Trophoblast cell (in vitro differentiated cells and primary cell): Measurements from ENCODE around the gene LRBA.

ENCODE experiments used
- DNase-seq, 2 donors: peaks; one replicate each; pipeline ENCODE4 v3.0.0-alpha.2; 2016
- H2AFZ ChIP-seq: 2 replicates; pipeline ENCODE4 v1.6.1; 2013; ENCODE audit warnings: low read length, moderate library complexity, mild to moderate bottlenecking; ENCODE audit not compliant: insufficient read depth, poor library complexity
- H2AK5ac ChIP-seq: 2 replicates; pipeline ENCODE4 v1.6.1; 2013; ENCODE audit warnings: mild to moderate bottlenecking, low read length
- H2BK120ac ChIP-seq: 2 replicates; pipeline ENCODE4 v1.6.1; 2013; ENCODE audit warnings: low read length, mild to moderate bottlenecking, moderate library complexity; ENCODE audit not compliant: insufficient read depth, poor library complexity
- H2BK12ac ChIP-seq: 2 replicates; pipeline ENCODE4 v1.6.1; 2013; ENCODE audit warnings: mild to moderate bottlenecking, low read length, moderate library complexity
- H2BK5ac ChIP-seq: 2 replicates; pipeline ENCODE4 v1.6.1; 2013; ENCODE audit warnings: low read length, low read depth, moderate library complexity, mild to moderate bottlenecking; ENCODE audit not compliant: poor library complexity
- H3K14ac ChIP-seq: 2 replicates; pipeline ENCODE4 v1.6.1; 2013; ENCODE audit warnings: mild to moderate bottlenecking, low read length
- H3K18ac ChIP-seq: 2 replicates; pipeline ENCODE4 v1.6.1; 2013; ENCODE audit warnings: mild to moderate bottlenecking, low read length
- H3K23ac ChIP-seq: 2 replicates; pipeline ENCODE4 v1.6.1; 2013; ENCODE audit warnings: low read length
- H3K27ac ChIP-seq: 2 replicates; pipeline ENCODE4 v1.5.1; 2013; ENCODE audit warnings: low read depth, mild to moderate bottlenecking, inconsistent platforms, low read length, moderate library complexity
- H3K27me3 ChIP-seq: 2 replicates; pipeline ENCODE4 v1.6.1; 2013; ENCODE audit warnings: inconsistent platforms, mild to moderate bottlenecking, low read length, moderate library complexity; ENCODE audit not compliant: insufficient read depth
- H3K36me3 ChIP-seq, 2 experiments: 1 replicate in 1 of 2; 2 replicates in 1 of 2; pipeline ENCODE4 v1.6.1; 2013; ENCODE audit warnings: low read length in 2 of 2, mild to moderate bottlenecking in 2 of 2, moderate library complexity in 1 of 2; ENCODE audit not compliant: insufficient read depth in 2 of 2, control insufficient read depth in 1 of 2
- H3K4ac ChIP-seq: 2 replicates; pipeline ENCODE4 v1.6.1; 2013; ENCODE audit warnings: low read depth, mild to moderate bottlenecking, low read length, moderate library complexity
- H3K4me1 ChIP-seq, 2 experiments: 1 replicate in 1 of 2; 2 replicates in 1 of 2; pipeline ENCODE4 v1.6.1; 2013; ENCODE audit warnings: low read length in 2 of 2, mild to moderate bottlenecking in 2 of 2, moderate library complexity in 1 of 2; ENCODE audit not compliant: insufficient read depth in 2 of 2, control insufficient read depth in 1 of 2
- H3K4me2 ChIP-seq: 2 replicates; pipeline ENCODE4 v1.6.1; 2013; ENCODE audit warnings: inconsistent platforms, mild to moderate bottlenecking, low read length, moderate library complexity
- H3K4me3 ChIP-seq: 2 replicates; pipeline ENCODE4 v1.5.1; 2013; ENCODE audit warnings: mild to moderate bottlenecking, low read depth, low read length, inconsistent platforms
- H3K79me1 ChIP-seq: one replicate; pipeline ENCODE4 v1.6.1; 2013; ENCODE audit warnings: low read length
- H3K79me2 ChIP-seq: 2 replicates; pipeline ENCODE4 v1.6.1; 2013; ENCODE audit warnings: low read length, mild to moderate bottlenecking; ENCODE audit not compliant: control insufficient read depth, insufficient read depth, poor library complexity
- H3K9ac ChIP-seq: 2 replicates; pipeline ENCODE4 v1.6.1; 2013; ENCODE audit warnings: mild to moderate bottlenecking, low read length
- H3K9me3 ChIP-seq: 2 replicates; pipeline ENCODE4 v1.6.1; 2013; ENCODE audit warnings: low read depth, mild to moderate bottlenecking, control low read depth, inconsistent platforms, low read length; ENCODE audit not compliant: insufficient read depth
- H4K12ac ChIP-seq: 2 replicates; pipeline ENCODE4 v1.6.1; 2013; ENCODE audit warnings: low read depth, mild to moderate bottlenecking, low read length, moderate library complexity
- H4K8ac ChIP-seq: 2 replicates; pipeline ENCODE4 v1.6.1; 2013; ENCODE audit warnings: low read depth, mild to moderate bottlenecking, low read length, moderate library complexity
- H4K91ac ChIP-seq: one replicate; pipeline ENCODE4 v1.6.1; 2013; ENCODE audit warnings: low read depth, mild to moderate bottlenecking, low read length, moderate library complexity
- WGBS: extraction: QIAGEN DNeasy Blood & Tissue Kit; methylation state at CpG from one replicate; pipeline ENCODE4 v1.1.7; 2013; ENCODE audit warnings: missing lambda C conversion rate; ENCODE audit not compliant: insufficient read length, insufficient coverage; ENCODE audit errors: extremely low coverage; 5-methylcytosine and 5-hydroxymethylcytosine counted together

LRBA gene

GRCh38 chr4:150943818-150944217 is 71.3 kb downstream of the LRBA start:
- H3K9ac ChIP-seq, result no peak overlapping the region
- H3K27me3 ChIP-seq, result no peaks in the 10 kb centered on the region
- H4K8ac ChIP-seq, result no peak overlapping the region
- H3K27ac ChIP-seq, result no peak overlapping the region
- no peak overlapping the region for H2BK120ac ChIP-seq
- H2BK12ac ChIP-seq, result no peak overlapping the region
- no peak overlapping the region for H3K23ac ChIP-seq
- WGBS, result no CpG with 5 or more reads among the region's 2 CpGs
- H4K12ac ChIP-seq, result no peak overlapping the region
- no peak for DNase-seq
- no peak overlapping the region for H3K4me3 ChIP-seq
- no peak overlapping the region for H2AK5ac ChIP-seq
- no peaks in the 10 kb centered on the region for H3K4me1 ChIP-seq
- no peaks in the 10 kb centered on the region for H3K79me1 ChIP-seq
- H2AFZ ChIP-seq, result no peak overlapping the region
- no peak overlapping the region for H3K18ac ChIP-seq
- no peak overlapping the region for H4K91ac ChIP-seq
- H3K79me2 ChIP-seq, result no peaks in the 10 kb centered on the region
- H3K4ac ChIP-seq, result no peak overlapping the region
- H3K4me2 ChIP-seq, result no peak overlapping the region
- H3K14ac ChIP-seq, result no peak overlapping the region
- H3K36me3 ChIP-seq, result no peaks in the 10 kb centered on the region
- H3K9me3 ChIP-seq, result no peaks in the 10 kb centered on the region
- H2BK5ac ChIP-seq, result no peak overlapping the region

DNA sequence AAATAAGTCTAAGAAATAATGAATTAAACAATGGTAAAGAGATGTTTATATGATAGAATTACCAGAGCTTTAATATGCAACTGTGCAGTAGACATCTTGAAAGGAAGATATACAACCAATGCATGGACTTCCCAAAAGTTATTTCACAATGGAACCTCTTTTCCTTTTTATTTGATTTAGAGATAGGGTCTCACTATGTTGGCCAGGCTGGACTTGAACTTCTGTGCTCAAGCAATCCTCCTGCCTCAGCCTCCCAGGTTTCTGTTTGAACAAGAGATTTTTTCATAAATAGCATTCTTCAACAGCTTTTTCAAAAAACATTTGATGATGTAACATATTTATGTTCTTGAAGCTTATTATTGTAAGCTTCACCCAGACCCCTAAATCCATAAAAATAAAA is 72.0 kb downstream of the LRBA start:
- no peak overlapping the region for H3K27ac ChIP-seq
- H2AFZ ChIP-seq, result no peak overlapping the region
- no peak overlapping the region for H3K9ac ChIP-seq
- H3K4me1 ChIP-seq, result peaks cover 0 to 2% of the 10 kb centered on the region in 2 experiments
- no peak overlapping the region for H3K18ac ChIP-seq
- H3K23ac ChIP-seq, result no peak overlapping the region
- no peak overlapping the region for H2AK5ac ChIP-seq
- no peak overlapping the region for H2BK120ac ChIP-seq
- no peak overlapping the region for H4K91ac ChIP-seq
- H3K4me3 ChIP-seq, result no peak overlapping the region
- no peaks in the 10 kb centered on the region for H3K27me3 ChIP-seq
- no peak overlapping the region for H3K4ac ChIP-seq
- no peak overlapping the region for H2BK12ac ChIP-seq
- no peaks in the 10 kb centered on the region for H3K79me2 ChIP-seq
- H3K14ac ChIP-seq, result no peak overlapping the region
- no peaks in the 10 kb centered on the region for H3K79me1 ChIP-seq
- no peak for DNase-seq
- H4K12ac ChIP-seq, result no peak overlapping the region
- H3K9me3 ChIP-seq, result no peaks in the 10 kb centered on the region
- H3K36me3 ChIP-seq, result no peaks in the 10 kb centered on the region
- no peak overlapping the region for H2BK5ac ChIP-seq
- no peak overlapping the region for H3K4me2 ChIP-seq
- H4K8ac ChIP-seq, result no peak overlapping the region

GRCh38 chr4:150942539-150942938 is 72.5 kb downstream of the LRBA start:
- Histone ChIP-seq H2BK5ac (no peak overlapping the region), H4K91ac (no peak overlapping the region), H3K9ac (no peak overlapping the region), H3K4ac (no peak overlapping the region), H4K12ac (no peak overlapping the region), H2AFZ (no peak overlapping the region), H3K36me3 (no peaks in the 10 kb centered on the region), H3K79me1 (no peaks in the 10 kb centered on the region), H2BK12ac (no peak overlapping the region), H3K4me2 (no peak overlapping the region), H3K27ac (no peak overlapping the region), H2AK5ac (no peak overlapping the region), H3K14ac (no peak overlapping the region), H3K9me3 (no peaks in the 10 kb centered on the region), H3K23ac (no peak overlapping the region), H2BK120ac (no peak overlapping the region), H3K27me3 (no peaks in the 10 kb centered on the region), H3K4me3 (no peak overlapping the region), H3K79me2 (no peaks in the 10 kb centered on the region), H3K4me1 (peaks cover 0 to 2% of the 10 kb centered on the region in 2 experiments), H4K8ac (no peak overlapping the region), H3K18ac (no peak overlapping the region)
- DNase-seq, result no peak

DNA sequence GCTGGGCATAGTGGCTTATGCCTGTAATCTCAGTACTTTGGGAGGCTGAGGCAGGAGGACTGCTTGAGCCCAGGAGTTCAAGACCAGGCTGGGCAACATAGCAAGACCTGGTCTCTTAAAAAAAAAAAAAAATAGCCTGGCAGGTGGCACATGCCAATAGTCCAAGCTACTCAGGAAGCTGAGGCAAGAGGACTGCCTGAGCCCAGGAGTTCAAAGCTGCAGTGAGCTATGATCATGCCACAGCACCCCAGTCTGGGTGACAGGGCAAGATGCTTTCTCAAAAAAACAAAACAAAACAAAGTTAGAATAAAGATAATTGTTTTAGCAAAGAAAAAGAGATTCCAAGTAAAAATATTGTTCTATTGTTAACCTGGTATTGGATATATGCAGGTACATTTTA is 75.0 kb downstream of the LRBA start:
- no peak overlapping the region for H2AK5ac ChIP-seq
- no peak overlapping the region for H3K9ac ChIP-seq
- no peak overlapping the region for H2BK120ac ChIP-seq
- no peak overlapping the region for H4K12ac ChIP-seq
- no peaks in the 10 kb centered on the region for H3K9me3 ChIP-seq
- H4K8ac ChIP-seq, result no peak overlapping the region
- DNase-seq, result no peak
- H3K36me3 ChIP-seq, result no peaks in the 10 kb centered on the region
- no peak overlapping the region for H3K4ac ChIP-seq
- H3K14ac ChIP-seq, result no peak overlapping the region
- H3K4me2 ChIP-seq, result no peak overlapping the region
- H3K23ac ChIP-seq, result no peak overlapping the region
- H2BK5ac ChIP-seq, result no peak overlapping the region
- no peak overlapping the region for H3K18ac ChIP-seq
- H3K79me1 ChIP-seq, result no peaks in the 10 kb centered on the region
- H2AFZ ChIP-seq, result no peak overlapping the region
- no peak overlapping the region for H2BK12ac ChIP-seq
- H3K79me2 ChIP-seq, result no peaks in the 10 kb centered on the region
- H3K4me3 ChIP-seq, result no peak overlapping the region
- H3K27me3 ChIP-seq, result no peaks in the 10 kb centered on the region
- H4K91ac ChIP-seq, result no peak overlapping the region
- no peak overlapping the region for H3K27ac ChIP-seq
- H3K4me1 ChIP-seq, result peaks cover 0 to 2% of the 10 kb centered on the region in 2 experiments

DNA sequence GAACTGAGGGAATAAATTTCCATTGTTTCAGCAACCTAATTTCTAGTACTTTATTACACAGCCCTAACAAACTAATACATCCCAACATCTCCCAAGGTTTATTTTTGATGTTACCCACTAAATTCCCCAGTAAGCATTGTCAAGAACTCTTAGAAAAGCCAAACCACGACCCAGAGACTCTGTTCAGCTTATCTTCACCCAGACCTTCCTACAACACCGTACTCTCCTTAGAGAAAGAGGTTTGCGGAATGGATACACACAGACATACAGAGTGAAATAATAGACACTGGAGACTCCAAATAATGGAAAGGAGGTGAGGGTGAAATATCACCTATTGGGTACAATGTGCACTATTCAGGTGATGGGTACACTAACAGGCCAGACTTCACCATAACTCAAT is 75.6 kb downstream of the LRBA start:
- Histone ChIP-seq H4K8ac (no peak overlapping the region), H3K79me2 (no peaks in the 10 kb centered on the region), H3K36me3 (no peaks in the 10 kb centered on the region), H3K18ac (no peak overlapping the region), H2BK5ac (no peak overlapping the region), H3K27me3 (no peaks in the 10 kb centered on the region), H3K27ac (no peak overlapping the region), H3K23ac (no peak overlapping the region), H3K4me1 (peaks cover 0 to 2% of the 10 kb centered on the region in 2 experiments), H3K4me3 (no peak overlapping the region), H4K91ac (no peak overlapping the region), H2BK120ac (no peak overlapping the region), H2AK5ac (no peak overlapping the region), H3K9me3 (no peaks in the 10 kb centered on the region), H3K14ac (no peak overlapping the region), H3K79me1 (no peaks in the 10 kb centered on the region), H3K4ac (no peak overlapping the region), H2BK12ac (no peak overlapping the region), H3K4me2 (no peak overlapping the region), H3K9ac (no peak overlapping the region), H2AFZ (no peak overlapping the region), H4K12ac (no peak overlapping the region)
- no CpG with 5 or more reads among the region's 3 CpGs for WGBS
- DNase-seq, result no peak
